GF-D8 (cell line): ENCODE data around the gene CLN6.
"Not testable (repeated sequence)": the region's sequence is repeated elsewhere in the genome, so short reads cannot be mapped to it uniquely, and the experiment has no call there.

Experiments
- DNase-seq: peaks from one replicate; lab custom pipeline; 2025; lab: John Stamatoyannopoulos, UW

CLN6 gene

DNA sequence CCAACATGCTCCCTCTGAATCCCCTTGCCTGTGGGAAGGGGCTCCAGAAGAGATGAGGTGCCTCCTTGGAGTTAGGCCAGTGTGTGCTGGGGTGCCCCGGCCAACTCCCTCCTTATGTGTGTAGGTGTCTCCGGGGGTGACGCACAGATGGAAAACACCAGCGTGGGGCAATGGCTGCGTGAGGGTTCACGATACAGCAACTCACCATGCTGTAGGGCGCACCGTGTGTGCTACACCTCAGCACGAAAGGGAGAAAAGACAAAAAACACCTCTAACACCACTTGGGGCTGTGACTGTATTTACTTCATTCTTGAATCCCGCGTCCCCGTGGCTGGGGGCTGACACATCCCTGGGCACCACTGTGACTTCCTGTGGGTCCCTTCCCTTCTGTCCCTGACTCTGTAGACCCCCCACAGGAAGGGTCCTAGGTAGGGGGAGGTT is 22.8 kb downstream of the CLN6 start:
- DNase-seq: no peak

DNA sequence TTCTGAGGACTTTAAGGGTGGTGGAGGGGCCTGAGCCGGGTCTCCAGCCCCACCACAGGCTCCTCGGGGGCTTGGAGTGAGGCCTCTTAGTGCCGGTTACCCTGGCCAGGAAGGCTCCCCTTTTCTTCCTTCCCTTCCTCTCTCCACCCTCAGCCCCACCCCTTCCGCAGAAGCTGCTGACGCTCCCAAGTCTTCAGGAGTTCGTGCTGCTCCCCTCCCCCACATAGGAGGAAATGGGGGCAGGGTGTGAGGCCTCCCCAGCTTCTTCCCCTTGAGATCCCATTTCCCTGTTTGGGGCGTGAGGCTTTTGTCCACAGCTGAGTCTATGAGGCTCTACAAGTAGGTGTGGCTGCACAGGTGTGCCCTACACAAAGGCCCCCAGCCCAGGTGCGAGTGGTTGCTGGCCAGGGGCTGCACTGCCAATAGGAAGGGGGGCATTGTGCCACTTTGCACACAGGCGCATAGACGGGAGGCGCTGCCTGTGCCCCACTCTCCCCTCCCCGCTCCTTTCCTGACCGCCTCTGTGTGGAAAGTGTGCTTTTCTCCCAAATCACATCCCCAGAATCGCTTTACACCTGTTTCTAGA is 23.5 kb downstream of the CLN6 start:
- DNase-seq: peak; percentile 69

DNA sequence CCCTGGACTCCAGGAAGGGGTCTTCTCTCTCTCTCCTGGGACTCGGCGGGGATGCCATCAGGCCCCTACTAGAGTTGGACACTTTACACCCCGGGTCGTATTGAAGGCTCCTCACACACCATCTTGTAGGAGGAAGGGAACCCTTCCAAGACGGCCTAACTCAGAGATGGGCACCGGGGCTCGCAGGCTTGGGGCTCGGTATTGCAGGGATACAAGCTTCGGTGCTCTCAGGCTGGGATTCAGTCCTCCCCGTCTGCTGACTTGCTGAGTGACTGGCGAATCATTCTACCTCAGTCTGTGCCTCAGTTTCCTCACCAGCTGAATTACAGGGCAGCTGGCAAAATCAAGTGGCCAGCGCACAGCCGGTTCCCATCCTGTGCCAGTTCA is 24.0 kb downstream of the CLN6 start:
- DNase-seq: no peak

DNA sequence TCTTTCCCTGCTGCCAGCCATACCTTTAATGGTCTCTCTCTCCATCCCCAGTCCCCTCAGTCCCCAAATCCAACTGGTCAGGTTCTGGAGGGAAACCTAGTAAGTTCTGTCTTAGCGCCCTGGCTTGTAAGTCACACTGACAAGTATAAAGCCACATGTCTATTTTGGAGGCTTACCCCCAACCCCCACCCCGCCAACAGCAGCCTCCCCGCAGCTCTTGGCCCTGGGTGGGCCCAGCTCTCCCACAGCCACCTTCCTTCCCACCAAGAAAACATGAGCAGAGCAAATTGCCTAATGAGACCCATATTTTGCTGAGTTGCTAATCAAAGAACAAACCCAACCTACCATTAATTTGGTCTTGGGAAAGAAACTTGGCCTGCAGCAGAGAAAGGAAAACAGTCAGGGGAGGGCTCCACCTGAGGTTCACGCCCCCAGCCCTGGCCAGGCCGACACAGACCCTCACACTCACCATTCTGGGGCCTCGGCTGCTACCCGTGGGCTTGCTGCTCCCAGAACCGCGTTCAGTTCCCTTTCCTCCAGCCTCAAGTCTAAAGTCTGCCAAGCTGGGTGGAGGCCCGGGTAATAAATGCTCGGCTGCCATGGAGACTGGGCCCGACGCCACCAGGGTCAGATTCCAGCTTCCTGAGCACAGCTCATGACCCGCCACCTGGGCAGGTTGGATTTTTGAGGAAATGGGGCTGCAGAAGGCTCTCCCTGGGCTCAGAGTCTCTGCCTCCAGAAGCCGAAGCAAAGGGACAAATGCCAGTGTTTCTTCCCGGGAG is 24.6 kb downstream of the CLN6 start, which contains the start of gene CALML4:
CALML4 (minus strand) TSS at position 557 of the 782 bp plus-strand sequence; CDS start at position 472, 85 bp downstream.
- peak; percentile 30 for DNase-seq

DNA sequence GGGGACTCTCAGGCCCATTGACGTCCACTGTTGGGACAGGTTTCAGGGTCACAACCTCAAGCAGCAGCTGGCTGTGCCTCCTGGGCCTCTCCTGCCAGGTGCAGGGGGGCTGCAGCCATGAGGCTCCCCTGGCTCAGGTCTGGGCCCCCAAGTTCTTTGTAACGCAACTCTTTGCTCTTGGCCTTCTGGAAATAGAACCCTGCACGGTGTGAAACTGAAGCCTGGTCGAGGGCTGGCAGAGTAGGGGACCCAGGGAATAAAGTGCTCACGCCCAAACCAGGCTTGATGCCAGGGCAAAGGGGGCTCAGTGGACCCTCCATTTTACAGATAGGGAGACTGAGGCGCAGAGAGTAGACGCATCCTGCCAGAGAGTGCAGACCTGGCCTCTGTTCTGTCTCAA is 25.2 kb downstream of the CLN6 start:
- no peak for DNase-seq

DNA sequence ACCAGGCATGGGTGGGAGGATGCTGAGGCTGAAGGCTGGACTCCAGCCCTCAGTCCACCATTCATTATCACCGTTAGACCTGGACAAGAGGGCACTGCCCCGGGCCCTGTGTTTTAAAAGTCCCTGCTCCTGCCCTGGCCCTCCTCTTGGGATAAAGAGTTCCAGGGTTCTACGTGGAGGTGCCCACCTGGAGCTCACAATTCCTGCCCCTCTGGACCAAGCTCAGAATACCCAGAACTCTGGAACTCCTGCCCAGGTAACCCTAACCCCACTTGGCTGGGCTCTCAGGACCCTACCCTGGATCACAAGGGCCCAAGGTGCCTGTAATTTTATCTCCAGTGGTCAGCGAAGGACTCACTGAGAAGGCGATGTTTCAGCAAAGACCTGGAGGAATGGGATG is 25.6 kb downstream of the CLN6 start:
- DNase-seq: no peak

DNA sequence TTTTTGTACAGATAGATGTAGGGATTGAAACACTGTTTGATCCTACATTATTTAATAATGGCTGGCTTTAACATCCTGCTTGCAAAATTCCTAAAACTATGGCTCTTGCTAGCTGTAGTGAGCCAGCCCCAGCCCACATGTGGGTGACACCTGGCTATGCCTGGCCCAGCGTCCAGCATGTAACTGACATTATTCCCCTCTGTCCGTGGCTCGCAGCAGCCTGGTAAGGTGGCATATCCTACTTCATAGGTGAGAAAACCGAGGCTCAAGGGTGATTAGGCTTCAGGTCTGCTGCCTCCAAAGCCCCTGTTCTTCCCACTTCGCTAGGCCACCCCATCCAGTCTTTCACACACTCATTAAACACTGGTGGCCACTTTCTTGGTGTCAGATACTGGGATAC is 26.0 kb downstream of the CLN6 start:
- DNase-seq: no peak

DNA sequence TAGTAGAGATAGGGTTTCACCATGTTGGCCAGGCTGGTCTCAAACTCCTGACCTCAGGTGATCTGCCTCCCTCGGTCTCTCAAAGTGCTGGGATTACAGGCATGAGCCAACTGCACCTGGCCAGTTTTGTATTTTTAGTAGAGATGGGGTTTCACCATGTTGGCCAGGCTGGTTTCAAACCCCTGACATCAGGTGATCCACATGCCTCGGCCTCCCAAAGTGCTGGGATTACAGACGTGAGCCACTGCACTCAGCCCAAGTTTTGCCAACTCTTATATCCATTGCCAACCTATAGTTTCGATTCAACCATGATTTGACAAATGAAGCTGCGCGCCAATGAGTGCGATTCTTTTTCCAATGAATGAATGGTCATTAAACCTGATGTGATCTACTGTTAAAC is 26.5 kb downstream of the CLN6 start:
- not testable (repeated sequence) for DNase-seq

DNA sequence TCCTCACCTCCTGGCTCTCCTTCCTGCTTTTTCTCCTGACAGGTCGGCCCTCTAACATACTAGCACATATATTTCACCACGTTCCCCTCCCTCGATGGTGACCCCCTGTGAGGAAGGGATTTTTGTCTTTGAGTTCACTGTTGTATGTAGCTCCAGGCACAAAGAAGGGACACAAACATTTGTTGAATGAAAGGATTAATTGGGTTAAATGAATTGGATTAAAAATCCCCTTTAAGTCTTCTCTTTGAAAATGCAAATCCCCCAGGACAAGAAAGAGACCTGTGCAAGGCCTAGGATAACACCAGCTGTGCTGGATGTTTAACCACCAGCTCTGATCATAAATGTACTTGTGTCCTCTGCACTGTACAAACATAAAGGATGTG is 27.7 kb downstream of the CLN6 start:
- no peak for DNase-seq

DNA sequence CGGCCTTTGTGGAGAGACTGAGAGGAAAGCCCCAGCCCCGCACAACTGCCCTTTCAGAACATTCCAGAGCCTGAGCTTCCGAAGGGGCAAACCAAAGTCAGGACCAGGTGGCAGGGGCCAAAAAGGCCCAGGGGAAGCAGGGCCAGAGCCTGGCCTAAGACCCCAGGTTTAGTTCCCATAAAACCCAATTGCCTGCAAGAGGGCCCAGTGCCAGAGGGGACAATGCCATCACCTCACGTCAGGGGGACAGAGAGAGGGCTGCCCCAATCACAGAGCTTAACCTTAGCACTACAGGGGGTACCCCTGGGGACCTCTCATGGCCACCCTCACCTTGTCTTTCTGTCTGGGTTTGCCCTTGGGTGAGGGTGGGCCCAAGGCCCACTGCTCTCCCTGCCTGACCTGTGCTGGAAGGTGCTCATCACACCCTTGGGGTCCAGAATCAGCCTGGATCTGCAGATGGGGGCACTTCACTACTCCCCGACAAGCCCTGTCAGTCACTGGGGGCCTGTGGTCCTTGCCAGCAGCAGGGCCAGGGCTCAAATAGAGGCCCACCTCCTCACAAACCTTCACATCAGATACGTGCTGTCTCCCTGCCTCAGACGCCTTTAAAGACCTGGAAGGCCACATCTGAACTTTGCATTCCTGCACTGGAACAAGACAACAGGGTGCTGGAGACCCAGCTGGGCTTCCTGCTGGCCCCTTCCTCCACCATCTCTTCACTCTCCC is 28.2 kb downstream of the CLN6 start:
- no peak for DNase-seq

DNA sequence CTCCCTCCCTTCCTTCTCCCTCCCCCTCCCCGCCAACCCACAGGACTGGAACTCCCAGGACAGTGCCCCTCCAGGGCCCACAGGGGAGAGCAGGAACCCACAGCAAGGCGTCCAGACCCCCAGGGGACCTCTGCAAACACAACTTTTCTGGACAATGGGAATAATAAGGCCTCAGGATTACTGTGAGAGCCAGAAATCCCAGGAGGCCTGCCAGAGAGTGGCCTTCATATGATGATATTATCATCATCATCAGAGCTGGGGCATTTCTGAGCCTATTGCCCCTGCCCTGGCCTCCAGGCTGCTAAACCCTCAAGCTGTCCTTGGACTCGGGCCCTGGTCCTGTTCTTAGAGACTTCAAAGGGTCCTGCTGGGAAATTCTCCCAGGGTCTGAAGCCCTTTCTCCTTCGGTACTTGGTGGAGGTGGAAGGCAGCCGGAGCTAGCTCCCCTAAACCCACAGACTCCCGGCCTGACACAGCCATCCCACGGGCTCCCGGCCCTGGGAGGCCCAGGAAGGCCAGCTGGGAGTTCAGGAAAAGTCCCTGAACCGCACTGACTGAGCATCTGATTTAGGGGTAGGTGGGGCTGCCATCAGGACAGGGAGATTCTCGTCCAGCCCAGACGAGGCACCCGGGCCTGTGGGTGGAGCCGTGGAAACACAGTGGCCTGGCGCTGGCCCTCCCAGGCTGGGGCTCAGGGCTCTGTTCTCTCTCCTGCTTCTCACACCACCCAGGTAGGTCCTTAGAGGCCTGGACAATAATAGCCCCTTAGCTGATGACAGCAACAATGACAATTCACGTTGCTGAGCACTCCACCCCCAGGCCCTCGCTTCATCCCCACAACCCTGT is 29.3 kb downstream of the CLN6 start:
- no peak for DNase-seq

DNA sequence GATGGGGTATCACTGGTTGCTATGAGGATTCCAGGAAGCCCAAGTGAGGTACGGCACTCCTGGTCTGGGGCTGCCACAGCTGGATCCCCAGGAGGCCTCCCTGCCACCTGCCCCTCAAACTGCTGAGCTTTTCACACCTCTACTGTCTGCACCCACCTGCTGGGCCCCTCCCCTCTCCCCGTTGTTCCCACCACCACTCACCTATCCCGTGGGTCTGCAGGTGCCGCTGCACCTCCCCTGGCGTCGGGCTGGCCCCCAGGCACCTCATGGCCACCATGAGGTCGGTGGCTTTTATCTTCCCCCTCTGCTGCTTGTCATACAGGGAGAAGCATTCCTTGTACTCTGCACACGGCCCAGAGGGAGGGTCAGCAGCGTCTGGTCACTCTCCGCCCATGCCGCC is 30.2 kb downstream of the CLN6 start:
- DNase-seq: no peak

DNA sequence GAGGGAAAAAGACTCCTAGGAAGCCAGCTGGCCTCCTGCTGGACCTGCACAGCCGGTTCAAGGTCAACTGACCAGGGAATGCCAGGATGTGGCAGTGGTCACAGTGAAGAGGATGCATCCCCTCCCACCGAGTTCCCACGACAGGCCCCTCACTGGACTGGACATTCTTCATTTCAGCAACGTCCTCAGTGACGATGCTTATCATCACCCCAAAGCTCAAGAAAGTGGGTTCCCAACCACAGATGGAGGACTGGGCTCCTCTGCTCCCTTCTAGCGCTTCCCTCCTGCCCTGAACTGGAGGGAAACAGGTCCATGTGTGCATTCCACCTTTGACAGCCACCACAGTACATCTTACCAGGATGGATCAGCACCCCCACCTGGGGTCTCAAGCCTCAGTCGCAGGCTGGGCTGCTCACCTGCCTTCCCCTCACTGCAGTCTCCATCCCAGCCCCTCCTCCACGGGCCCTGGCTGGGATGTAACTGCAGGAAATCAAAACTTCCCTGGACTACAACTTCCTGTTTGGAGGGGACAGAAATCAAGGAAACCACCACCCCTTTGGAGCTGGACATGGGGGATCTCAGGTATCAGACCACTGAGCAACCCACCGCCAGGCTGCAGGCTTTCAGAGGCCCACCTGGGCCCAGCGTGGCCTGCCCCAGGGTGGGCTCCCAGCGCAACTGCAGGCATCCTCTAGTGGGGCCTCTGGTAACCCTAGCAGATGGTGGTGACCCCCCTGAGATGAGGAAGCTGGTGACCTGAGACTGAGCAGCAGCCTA is 31.7 kb downstream of the CLN6 start:
- no peak for DNase-seq

DNA sequence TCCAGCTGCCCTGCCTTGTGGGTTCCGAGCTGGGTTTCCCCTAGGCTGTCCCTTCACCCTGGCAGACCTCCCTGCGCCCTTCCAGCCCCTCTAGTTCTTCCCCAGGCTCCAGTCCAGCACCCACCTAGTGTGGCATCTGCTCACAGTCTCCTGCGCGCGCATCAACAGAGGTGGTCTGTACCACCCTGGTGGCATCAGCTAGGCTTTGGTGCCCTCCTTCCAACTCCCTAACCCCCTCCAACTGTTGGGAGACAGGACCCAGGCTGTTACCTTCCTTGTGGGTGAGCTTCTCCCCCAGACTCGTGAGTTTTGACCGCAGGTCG is 32.4 kb downstream of the CLN6 start:
- DNase-seq: no peak

DNA sequence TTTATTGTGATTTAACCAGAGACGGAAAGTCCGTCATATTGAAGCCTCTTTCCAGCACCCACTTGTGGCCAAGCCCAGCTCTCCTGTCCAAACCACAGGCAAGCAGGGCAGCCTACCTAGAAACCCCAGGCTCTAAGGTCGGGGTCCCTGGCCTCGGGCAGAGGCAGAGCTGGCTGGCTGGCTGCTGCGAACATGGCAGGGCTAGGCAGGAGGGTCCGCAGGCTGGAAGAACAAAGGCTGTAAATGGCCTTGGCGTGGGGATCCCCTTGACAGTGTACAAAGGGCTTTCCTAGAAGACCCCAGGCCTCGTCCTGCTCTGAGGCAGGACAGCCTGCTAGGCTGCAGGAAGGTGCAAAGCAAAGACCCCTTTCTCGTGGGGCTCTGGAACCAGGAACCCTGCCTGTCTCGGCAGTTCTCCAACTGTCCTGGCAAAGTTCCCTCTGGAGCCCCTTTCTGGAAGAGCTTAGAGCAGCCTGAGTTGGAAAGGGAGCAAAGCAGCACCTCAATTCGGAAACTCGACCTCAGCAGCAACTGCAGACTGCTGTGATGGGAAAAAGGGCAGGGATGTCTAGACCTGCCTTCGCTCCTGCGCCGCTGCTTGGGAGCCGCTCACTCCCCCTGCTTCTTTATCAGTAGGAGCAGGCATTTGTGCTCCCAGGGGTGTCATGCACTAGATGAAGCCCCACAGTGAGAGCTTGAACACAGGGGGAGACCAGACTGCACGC is 32.9 kb downstream of the CLN6 start:
- no peak for DNase-seq

DNA sequence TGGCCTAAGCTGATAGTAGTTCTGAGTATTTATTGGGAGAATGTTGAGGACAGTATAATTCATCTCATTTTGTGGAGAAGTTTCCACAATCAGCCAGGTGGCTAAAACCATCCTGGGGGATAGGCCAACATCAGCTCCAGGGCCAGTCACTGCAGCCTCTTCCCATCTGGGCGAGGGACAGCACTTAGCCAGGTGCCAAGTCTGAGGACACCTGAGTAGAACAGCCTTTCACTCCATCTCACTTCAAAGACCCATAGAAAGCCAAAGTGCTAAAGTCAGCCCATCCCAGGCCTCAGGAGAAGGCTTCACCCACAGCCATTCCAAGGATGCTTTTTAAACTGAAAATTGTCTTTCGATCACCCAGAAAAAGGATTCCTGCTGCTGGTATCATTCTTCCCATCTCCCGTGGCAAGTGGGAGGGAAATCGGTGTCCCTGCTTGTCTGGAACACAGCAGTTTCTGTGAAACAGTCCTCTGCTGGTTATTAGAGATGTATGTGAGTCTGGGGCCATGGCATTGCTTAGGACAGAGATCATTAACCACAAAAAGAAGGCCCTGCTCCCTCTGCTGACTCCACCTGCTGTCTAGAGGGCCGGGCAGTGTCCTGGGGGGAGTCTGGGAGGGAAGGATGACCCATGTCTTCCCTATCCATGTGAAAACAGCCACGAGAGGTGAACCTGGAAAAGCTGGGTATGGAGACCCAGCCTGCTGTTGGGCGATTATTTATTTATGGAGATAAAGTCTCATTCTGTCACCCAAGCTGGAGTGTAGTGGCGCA is 34.0 kb downstream of the CLN6 start:
- no peak for DNase-seq

DNA sequence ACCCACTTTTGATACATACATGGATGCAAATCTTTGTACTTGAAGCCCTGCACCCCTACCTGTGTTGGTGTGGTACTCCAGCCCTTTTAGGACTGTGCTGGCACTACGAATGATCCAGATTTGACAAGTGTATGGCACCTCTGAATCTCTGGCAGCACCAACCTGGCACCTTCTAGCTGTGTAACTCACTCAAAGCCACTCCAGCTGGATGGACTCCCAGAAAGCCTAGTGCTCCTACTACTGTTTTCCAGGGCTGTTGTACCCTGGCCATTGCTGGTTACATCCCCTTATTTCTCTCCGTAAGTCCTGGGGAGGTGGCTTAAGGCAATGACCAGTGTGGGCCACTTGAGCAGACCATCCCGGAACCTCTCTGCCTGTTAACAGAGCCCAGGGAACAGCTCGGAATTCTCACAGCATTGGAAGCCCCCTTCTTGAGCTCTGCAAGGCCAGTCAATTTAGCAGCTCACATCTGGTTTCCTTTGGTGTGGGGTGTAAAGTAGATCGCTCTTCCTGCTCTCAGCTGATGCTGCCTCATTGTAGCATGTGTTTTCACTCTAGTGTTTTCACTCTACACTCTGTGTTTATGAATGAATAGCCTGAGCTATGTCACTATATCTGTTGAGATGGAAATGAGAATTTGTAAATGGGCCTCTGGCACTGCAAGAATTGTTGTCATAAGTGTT is 36.6 kb downstream of the CLN6 start:
- DNase-seq: no peak

DNA sequence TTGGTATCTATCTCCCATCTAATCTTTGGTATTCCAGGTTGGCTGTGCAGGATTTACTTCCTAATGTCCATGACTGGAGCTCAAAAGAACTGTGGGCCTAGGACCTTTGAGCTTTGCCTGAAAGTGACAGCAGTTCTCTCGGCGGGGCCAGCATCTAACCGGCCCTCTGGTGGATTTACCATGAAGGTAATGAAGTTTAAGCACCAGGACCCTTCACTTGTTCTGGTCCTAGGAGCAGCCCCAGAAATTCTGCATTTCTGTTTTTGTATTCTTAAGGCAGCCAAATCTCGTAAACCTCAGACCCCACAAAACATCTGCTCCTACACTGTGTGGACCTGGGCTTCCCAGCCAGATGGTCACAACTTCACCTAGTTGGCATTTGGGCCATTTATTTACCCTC is 37.4 kb downstream of the CLN6 start:
- no peak for DNase-seq

DNA sequence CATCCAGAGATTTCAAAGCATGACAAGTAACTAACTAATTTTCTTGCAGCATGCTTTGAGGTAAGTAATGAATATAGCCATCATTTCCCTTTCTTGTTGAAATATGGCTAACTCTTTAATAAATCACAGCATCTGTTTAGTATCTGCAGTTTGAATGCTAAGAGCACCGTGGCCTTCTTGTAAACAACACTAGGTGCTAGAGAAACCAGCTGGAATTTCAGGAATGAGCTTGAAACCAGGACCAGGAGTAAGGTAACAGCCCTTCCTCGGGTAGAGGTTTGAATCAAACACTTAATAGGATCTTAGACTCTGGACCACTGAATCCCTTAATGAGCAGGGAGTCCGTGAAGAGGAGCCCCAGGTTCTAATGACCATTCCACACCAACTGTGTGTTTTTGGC is 38.0 kb downstream of the CLN6 start:
- no peak for DNase-seq

DNA sequence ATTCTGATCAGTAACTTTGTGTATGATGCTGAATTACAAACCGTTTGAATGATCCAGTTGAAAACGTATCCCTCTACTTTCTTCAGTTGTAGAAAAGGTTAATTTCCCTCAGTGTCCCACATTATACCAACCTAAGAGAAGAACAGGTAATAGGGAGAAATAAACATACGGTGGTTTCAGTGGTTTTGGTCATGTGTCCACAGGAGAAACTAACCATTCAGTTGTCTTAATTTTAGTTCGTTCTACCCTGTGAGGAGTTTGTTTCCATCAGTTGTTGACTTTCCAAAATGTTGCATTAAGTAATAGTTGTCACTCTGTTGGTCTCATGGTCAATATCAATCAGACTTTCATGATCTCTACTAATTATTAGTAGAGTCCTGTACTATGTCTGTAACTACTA is 39.5 kb downstream of the CLN6 start:
- DNase-seq: no peak
